Stimulated activated CD4-positive, alpha-beta T cell treated with anti-CD3 and anti-CD28 coated beads, Interleukin-1b, Interleukin-23, amount 100 ng/mL, for 24 hours (primary cell): Measurements from ENCODE around the gene GPC1.

Source experiments
- DNase-seq, 4 experiments: peaks; one replicate each; pipeline ENCODE4 v3.0.0-alpha.2; 2020; ENCODE audit warnings: low read depth in 4 of 4, low spot score in 1 of 4

The GPC1 gene

GRCh38 chr2:240509667-240510512 lies 74.4 kb downstream of the GPC1 start:
- DNase-seq: no peak

- DNase-seq: no peak
Measured at GRCh38 chr2:240510513-240511210, 75.2 kb downstream of the GPC1 start.

DNA sequence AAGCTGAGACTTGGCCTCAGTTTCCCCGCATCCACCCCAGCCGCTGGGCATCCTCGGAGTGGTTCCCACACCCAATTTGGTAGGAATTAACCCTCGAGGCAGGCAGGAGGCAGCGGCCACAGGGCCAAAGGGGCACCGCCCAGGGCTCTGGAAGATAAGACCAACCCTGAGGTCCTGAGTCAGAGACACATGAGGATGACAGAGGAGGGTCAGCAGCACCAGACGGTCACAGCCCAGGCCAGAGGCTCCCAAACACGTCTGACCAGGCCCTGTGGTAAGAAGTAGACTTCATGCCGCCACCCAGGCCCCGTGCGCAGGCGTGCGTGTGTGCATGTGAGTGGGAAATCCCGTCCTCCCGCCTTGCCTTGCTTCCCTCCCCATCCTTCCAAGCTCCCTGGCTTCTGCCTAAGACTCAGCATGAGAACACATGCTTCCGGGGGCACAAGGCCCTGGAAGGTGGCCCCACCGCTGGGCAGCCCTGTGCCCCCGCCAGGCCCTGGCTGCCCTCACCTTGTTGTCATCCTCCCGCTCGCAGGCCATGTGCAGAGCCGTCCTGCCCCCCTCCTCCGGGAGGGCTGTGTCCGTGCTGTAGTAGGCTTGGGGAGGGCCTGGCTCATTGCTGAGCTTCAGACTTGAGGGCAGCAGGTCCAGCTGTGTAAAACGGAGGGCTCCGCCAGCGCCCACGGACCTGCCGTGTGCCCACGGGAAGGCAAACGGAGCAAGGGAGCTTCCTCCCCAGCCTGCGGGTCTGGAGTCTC lies 76.1 kb downstream of the GPC1 start:
- DNase-seq: no peak

DNA sequence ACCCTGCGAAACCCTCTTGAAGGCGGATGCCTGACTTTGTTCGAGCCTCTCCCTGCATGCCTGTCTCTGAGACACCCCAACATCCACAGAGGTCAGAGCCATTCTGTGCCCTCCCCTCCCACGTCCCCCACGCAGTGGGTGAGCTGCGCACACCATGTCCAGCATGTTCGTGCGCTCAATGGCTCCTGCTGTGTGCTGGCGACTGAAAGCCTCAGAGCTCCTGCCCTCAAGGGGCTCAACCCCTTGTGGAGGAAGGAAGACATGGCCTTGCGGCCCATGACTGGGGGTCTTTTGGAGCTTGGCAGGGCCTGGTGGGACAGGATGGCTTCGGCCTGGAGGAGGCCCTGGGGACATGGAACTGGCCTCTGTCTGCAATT lies 76.6 kb downstream of the GPC1 start:
- DNase-seq: no peak

- DNase-seq: no peak
Measured at GRCh38 chr2:240512666-240513535, 77.4 kb downstream of the GPC1 start.

DNA sequence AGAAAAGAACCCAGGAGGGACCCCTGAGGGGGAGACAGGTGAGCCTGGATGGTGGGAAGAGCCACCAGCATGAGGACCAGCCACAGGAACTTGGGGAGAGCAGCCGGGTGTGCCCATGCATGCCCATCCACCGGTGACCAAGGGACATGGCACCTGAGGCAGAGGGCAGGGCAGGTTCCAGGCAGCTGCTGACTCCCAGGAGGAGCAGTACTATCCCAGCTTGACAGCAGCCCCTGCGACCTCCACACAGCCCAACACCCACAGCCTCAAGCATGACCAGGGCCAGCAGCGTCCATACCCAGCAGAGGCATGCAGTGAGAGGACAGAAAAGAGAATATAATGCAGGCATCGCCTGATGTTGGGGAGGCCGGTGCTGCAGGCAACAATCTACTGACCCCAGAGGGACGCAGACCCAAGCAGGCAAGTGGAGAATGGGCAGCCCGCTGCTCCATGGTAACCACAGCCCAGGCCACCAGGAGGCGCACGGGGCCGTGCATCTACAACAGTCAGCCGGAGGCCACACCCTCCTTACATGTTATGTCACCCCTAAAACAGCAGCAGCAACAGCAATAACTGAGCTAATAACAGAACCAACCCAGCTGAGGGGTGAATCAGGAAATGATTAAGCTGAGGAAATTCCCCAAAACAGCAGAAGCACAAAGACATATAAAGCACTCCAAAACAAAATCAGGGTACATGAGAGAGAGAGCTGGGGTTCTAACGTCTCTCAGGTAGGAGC lies 78.3 kb downstream of the GPC1 start:
- peak; percentile 57 to 77 (median 70) for DNase-seq

GRCh38 chr2:240514631-240515030 lies 79.2 kb downstream of the GPC1 start:
- no peak for DNase-seq

DNA sequence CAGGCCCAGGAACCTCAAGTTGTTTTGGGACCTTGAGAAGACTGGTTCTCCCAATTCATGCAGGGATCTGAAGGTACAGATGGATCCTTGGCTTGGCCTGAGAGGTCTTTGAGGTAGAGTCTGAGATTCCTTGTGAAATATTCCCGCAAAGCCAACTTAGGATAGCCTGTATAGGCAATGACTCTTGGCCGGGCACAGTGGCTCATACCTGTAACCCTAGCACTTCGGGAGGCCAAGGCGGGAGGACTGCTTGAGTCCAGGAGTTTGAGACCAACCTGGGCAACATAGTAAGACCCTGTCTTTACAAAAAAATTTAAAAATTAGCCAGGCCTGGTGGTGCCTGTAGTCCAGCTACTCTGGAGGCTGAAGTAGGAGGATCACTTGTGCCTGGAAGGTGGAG lies 81.9 kb downstream of the GPC1 start:
- no peak for DNase-seq
